ENCODE data around the gene FHL3.

DNA sequence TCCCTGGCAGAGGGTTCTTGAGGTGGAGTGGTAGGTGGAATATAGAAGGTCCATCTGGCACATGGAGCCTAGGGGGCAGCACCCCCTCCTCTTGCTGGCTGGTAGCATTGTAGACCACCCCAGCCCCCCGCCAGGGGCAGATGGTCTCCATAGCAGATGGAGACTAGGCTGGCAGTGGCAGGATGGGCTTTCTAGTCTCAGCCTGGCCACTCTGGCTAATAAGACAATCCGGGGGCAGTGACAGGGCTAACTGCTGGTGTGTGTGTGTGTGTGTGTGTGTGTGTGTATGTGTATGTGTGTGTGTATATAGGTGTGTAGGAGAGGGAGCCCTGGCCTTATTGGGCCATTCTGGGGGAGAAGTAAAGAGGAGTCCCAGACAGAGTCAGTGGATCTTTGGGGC is 23.4 kb upstream of the FHL3 start:
- TF ChIP-seq, protein P1, sequence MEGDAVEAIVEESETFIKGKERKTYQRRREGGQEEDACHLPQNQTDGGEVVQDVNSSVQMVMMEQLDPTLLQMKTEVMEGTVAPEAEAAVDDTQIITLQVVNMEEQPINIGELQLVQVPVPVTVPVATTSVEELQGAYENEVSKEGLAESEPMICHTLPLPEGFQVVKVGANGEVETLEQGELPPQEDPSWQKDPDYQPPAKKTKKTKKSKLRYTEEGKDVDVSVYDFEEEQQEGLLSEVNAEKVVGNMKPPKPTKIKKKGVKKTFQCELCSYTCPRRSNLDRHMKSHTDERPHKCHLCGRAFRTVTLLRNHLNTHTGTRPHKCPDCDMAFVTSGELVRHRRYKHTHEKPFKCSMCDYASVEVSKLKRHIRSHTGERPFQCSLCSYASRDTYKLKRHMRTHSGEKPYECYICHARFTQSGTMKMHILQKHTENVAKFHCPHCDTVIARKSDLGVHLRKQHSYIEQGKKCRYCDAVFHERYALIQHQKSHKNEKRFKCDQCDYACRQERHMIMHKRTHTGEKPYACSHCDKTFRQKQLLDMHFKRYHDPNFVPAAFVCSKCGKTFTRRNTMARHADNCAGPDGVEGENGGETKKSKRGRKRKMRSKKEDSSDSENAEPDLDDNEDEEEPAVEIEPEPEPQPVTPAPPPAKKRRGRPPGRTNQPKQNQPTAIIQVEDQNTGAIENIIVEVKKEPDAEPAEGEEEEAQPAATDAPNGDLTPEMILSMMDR (IDR thresholded peaks at IDR 0.05), result no peak
- TF ChIP-seq POLR2A (IDR thresholded peaks at IDR 0.05), result no peak

All from esophagus squamous epithelium (tissue), 4 donors.